HepG2 (cell line): Measurements from ENCODE around the gene DAZAP1. TPM values are rescaled to one million over a fixed set of nuclear protein-coding genes. Genes with fewer than 3 reads are reported as not detected.

Experiments used
- AGO2 ChIP-seq: fragments of 200-400 bp; formaldehyde crosslinking; optimal IDR thresholded peaks from 2 replicates; pipeline ENCODE3; 2017; ENCODE audit warnings: mild to moderate bottlenecking, low read depth, low read length, moderate library complexity
- ATRX ChIP-seq: sonication (generic); formaldehyde crosslinking; IDR thresholded peaks from 2 replicates; pipeline ENCODE4 v1.4.0; 2020; ENCODE audit warnings: missing genetic modification reagents, borderline replicate concordance
- BCLAF1 ChIP-seq: fragments of 450-650 bp; IDR thresholded peaks from 2 replicates; pipeline ENCODE4 v1.6.1; 2017; ENCODE audit warnings: mild to moderate bottlenecking
- MED8 ChIP-seq: sonication (generic); formaldehyde crosslinking; IDR thresholded peaks from 2 replicates; pipeline ENCODE4 v1.8.1; 2023; ENCODE audit warnings: mild to moderate bottlenecking, missing genetic modification reagents; ENCODE audit not compliant: insufficient replicate concordance
- RBFOX2 ChIP-seq: fragments of 200-400 bp; formaldehyde crosslinking; IDR thresholded peaks from 2 replicates; pipeline ENCODE4 v1.6.1; 2017; ENCODE audit warnings: low read depth, mild to moderate bottlenecking, low read length
- TRIM24 ChIP-seq: sonication (generic); formaldehyde crosslinking; IDR thresholded peaks from 2 replicates; pipeline ENCODE4 v1.8.0; 2022; ENCODE audit warnings: mild to moderate bottlenecking, missing genetic modification reagents
- ZBTB33 ChIP-seq: sonication (generic); formaldehyde crosslinking; IDR thresholded peaks from 2 replicates; pipeline ENCODE4 v1.4.0; 2020; ENCODE audit warnings: missing genetic modification reagents
- ZBTB42 ChIP-seq: sonication (generic); formaldehyde crosslinking; IDR thresholded peaks from 2 replicates; pipeline ENCODE4 v1.5.0; 2020; ENCODE audit warnings: mild to moderate bottlenecking, missing genetic modification reagents
- ZNF44 ChIP-seq: sonication (generic); formaldehyde crosslinking; IDR thresholded peaks from 2 replicates; pipeline ENCODE4 v1.5.1; 2020; ENCODE audit warnings: mild to moderate bottlenecking, missing genetic modification reagents
- ZSCAN21 ChIP-seq: sonication (generic); formaldehyde crosslinking; IDR thresholded peaks from 2 replicates; pipeline ENCODE4 v1.8.0; 2022; ENCODE audit warnings: mild to moderate bottlenecking, missing genetic modification reagents, moderate library complexity, borderline replicate concordance
- ZSCAN31 ChIP-seq: sonication (generic); formaldehyde crosslinking; IDR thresholded peaks from 2 replicates; pipeline ENCODE4 v1.5.0; 2020; ENCODE audit warnings: low read depth, mild to moderate bottlenecking, missing genetic modification reagents
- polyA plus RNA-seq, 8 experiments: library from polyadenylated mRNA; depleted of rRNA in 3 of 8; stranded (reverse) in 7 of 8; unstranded in 1 of 8; fragments of >200 nt; fragmentation: Illumina TruSeq in 4 of 8; extraction: Trizol in 4 of 8; gene quantifications; 2 replicates each; pipeline versions ENCODE4 v1.2.1 to v1.2.3, GENCODE V29; 2011 to 2016; ENCODE audit warnings: low read depth in 4 of 8, missing spikeins in 1 of 8, mixed read lengths in 1 of 8; ENCODE audit not compliant: insufficient read depth in 1 of 8
- total RNA-seq, 5 experiments: library from RNA; depleted of rRNA; stranded (reverse); fragments of >200 nt; fragmentation: Illumina TruSeq; extraction: Trizol; gene quantifications; 2 replicates each; pipeline ENCODE4 v1.2.3, GENCODE V29; 2016; ENCODE audit warnings: low read depth in 1 of 5
- TF ChIP-seq, protein P1 (sequence below): sonication (generic); formaldehyde crosslinking; IDR thresholded peaks from 2 replicates; pipeline ENCODE4 v1.4.0; 2020; ENCODE audit warnings: mild to moderate bottlenecking, missing genetic modification reagents
- TF ChIP-seq, protein P2 (sequence below): sonication (generic); formaldehyde crosslinking; IDR thresholded peaks from 2 replicates; pipeline ENCODE4 v1.4.0; 2020; ENCODE audit warnings: mild to moderate bottlenecking, missing genetic modification reagents

Gene DAZAP1
- total and polyA plus RNA-seq, 2 of the 13 experiments (the other 11 are each of a cell fraction or from before 2014, with no cell fraction given) = 63.3 to 79.2 TPM

GRCh38 chr19:1409204-1410005, 2.0 kb downstream of the DAZAP1 start (continued):
- TF ChIP-seq, protein P1, sequence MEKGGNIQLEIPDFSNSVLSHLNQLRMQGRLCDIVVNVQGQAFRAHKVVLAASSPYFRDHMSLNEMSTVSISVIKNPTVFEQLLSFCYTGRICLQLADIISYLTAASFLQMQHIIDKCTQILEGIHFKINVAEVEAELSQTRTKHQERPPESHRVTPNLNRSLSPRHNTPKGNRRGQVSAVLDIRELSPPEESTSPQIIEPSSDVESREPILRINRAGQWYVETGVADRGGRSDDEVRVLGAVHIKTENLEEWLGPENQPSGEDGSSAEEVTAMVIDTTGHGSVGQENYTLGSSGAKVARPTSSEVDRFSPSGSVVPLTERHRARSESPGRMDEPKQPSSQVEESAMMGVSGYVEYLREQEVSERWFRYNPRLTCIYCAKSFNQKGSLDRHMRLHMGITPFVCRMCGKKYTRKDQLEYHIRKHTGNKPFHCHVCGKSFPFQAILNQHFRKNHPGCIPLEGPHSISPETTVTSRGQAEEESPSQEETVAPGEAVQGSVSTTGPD (CRISPR knock-in tag) = no peak
- TF ChIP-seq RBFOX2 (0 out of 2 replicates have a peak, but pooled peaks have one; percentile 43), BCLAF1 (no peak), ZBTB42 (CRISPR knock-in tag) (no peak), ZSCAN21 (CRISPR knock-in tag) (peak; percentile 47; the same call in 1 of the 2 replicates), MED8 (CRISPR knock-in tag) (peak; percentile 39), ZBTB33 (CRISPR knock-in tag) (peak; percentile 78), ZSCAN31 (no peak), ZNF44 (CRISPR knock-in tag) (0 out of 2 replicates have a peak, but pooled peaks have one; percentile 1), ATRX (no peak), AGO2 (peak; percentile 80), TRIM24 (CRISPR knock-in tag) (no peak)
- TF ChIP-seq, protein P2, sequence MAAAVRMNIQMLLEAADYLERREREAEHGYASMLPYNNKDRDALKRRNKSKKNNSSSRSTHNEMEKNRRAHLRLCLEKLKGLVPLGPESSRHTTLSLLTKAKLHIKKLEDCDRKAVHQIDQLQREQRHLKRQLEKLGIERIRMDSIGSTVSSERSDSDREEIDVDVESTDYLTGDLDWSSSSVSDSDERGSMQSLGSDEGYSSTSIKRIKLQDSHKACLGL (CRISPR knock-in tag) = peak; percentile 59; the same call in 1 of the 2 replicates
